Kidney glomerular epithelial cell (primary cell): ENCODE measurements around the gene OGFR.

ENCODE experiments used
- DNase-seq: peaks from one replicate; lab custom pipeline; 2025; lab: John Stamatoyannopoulos, UW

Gene OGFR

DNA sequence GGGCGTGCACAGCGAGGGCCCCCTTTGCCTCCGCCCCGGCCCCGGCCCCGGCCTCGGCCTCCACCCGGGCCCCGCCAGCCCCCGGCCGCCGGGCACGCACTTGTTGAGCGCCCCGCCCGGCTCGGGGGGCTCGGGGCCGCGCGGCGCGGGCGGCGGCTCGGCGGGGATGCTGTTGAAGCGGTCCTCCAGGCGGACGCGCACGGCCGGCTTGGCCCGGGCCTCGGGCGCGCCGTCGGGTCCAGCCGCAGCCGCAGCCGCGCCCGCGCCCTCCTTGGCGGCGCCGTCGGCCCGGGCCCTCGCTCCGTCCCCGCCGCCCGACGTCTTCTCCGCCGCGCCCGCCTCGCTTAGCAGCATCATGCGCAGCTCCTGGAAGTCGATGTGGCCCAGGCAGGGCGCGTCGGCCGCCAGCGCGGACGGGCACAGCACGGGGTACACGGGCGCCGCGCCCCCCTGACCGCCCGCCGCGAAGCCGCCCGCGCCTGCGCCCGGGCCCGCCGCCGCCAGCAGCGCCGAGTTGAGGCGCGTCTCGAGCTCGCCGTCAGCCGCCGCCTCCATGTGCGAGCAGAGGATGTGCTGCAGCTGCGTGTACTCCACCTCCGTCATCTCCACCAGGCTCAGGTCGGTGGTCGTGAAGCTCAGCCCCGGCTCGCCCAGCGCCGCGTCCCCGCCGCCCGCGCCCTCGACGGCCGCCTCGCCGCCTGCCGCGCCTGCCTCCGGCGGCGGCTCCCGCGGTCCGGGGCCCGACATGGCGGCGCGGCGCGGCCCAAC lies 56.5 kb downstream of the OGFR start:
- no peak for DNase-seq

DNA sequence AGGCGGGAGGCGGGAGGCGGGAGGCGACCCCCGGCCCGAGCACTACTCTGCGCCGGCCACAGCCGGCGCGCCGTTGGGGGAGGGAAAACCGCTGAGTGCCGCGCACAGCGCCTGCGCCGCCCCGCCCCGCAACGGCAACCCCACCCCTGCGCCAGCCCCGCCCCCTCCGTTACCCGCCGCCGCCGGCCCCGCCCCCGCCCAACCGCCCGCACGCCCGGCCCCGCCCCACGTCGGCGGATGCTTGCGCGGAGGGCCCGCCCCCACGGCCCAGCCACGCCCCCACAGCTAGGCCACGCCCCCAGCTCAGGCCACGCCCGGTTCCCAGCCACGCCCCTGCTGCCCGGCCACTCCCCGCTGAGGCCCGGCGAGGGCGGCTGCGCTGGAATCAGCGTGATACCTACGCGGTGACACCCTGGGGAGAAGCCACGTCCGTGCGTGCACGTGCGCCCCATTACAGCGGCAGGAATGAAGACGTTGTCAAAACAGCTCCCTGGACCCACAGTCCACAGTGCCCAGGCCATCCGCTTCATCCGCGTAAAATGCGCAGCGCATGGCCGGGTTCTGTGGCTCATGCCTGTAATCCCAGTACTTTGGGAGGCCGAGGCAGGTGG lies 57.2 kb downstream of the OGFR start, which contains the start of gene TCFL5:
TCFL5 (minus strand) TSS at position 97 of the 611 bp plus-strand sequence. CDS start 152 bp downstream, outside the sequence.
- peak; percentile 45 for DNase-seq
